Coronary artery (tissue), 2 donors: ENCODE results near the gene KCNH4.
"Not testable (repeated sequence)": the region's sequence is repeated elsewhere in the genome, so short reads cannot be mapped to it uniquely, and the experiment has no call there.

ENCODE experiments used
- DNase-seq: peaks from one replicate; pipeline ENCODE4 v3.0.0-alpha.2; 2017; ENCODE audit warnings: low spot score
- H3K27ac ChIP-seq, 2 donors: fragments of 200-600 bp; sonication (generic); one replicate each; pipeline ENCODE4 v1.5.1; 2016 to 2019
- H3K4me3 ChIP-seq: fragments of 200-600 bp; sonication (generic); 2 replicates; pipeline ENCODE4 v1.5.1; 2016; ENCODE audit warnings: mild to moderate bottlenecking, moderate library complexity
- TF ChIP-seq, protein P1 (sequence below): fragments of 200-600 bp; sonication (generic); IDR thresholded peaks from one replicate; pipeline ENCODE4 v1.5.1; 2019; ENCODE audit warnings: antibody characterized with exemption

KCNH4 gene

GRCh38 chr17:42214156-42214555 lies 33.2 kb upstream of the KCNH4 start:
- no peak for DNase-seq
- TF ChIP-seq, protein P1, sequence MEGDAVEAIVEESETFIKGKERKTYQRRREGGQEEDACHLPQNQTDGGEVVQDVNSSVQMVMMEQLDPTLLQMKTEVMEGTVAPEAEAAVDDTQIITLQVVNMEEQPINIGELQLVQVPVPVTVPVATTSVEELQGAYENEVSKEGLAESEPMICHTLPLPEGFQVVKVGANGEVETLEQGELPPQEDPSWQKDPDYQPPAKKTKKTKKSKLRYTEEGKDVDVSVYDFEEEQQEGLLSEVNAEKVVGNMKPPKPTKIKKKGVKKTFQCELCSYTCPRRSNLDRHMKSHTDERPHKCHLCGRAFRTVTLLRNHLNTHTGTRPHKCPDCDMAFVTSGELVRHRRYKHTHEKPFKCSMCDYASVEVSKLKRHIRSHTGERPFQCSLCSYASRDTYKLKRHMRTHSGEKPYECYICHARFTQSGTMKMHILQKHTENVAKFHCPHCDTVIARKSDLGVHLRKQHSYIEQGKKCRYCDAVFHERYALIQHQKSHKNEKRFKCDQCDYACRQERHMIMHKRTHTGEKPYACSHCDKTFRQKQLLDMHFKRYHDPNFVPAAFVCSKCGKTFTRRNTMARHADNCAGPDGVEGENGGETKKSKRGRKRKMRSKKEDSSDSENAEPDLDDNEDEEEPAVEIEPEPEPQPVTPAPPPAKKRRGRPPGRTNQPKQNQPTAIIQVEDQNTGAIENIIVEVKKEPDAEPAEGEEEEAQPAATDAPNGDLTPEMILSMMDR, result no peak
- Histone ChIP-seq H3K27ac (no peak overlapping the region), H3K4me3 (no peak overlapping the region)

DNA sequence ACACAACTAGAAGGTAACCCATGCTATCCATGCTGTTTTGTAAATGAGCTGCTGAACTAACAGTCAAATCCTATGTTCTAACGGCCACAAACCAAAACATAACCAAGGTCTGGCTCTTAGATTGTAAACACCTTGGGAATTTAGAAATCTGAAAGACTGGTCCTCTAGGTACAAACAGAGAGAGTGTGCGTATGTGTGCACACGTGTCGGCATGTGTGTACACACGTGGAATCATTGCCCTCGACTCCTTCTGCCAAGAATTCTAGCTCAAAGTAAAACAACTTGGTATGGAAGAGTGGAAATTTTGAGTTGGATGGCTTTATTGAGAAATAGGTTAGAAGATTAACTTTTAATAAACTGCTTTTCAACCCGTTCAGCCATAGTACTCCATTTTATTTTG lies 31.4 kb upstream of the KCNH4 start:
- H3K27ac ChIP-seq, result no peak overlapping the region
- no peak overlapping the region for H3K4me3 ChIP-seq
- TF ChIP-seq, protein P1, result no peak
- DNase-seq, result no peak

- not testable (repeated sequence) for DNase-seq, H3K4me3 ChIP-seq, H3K27ac ChIP-seq
These were observed 31.0 kb upstream of the KCNH4 start for GRCh38 chr17:42211921-42212341.

DNA sequence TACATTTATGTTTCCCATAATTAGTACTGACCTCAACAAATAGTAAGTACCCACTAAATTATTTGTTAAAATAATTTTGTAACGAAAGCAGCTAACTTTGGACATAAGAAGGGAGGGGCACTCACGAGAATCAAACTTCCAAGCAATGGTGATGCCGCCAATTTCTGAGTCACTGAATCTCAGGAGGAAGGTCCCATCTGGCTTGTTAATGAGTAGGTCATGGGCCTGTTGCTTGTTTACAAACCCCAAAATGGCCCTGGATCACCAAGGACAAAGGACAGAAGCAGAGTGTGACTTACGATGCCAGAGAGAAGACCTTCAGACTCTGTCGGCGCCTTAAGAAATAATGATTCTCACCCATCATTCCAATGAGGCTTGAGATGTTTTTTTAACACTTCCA lies 29.1 kb upstream of the KCNH4 start:
- no peak overlapping the region for H3K27ac ChIP-seq
- no peak overlapping the region for H3K4me3 ChIP-seq
- no peak for DNase-seq
- TF ChIP-seq, protein P1, result no peak

GRCh38 chr17:42206153-42206612 lies 25.2 kb upstream of the KCNH4 start:
- not testable (repeated sequence) for H3K27ac ChIP-seq, DNase-seq

DNA sequence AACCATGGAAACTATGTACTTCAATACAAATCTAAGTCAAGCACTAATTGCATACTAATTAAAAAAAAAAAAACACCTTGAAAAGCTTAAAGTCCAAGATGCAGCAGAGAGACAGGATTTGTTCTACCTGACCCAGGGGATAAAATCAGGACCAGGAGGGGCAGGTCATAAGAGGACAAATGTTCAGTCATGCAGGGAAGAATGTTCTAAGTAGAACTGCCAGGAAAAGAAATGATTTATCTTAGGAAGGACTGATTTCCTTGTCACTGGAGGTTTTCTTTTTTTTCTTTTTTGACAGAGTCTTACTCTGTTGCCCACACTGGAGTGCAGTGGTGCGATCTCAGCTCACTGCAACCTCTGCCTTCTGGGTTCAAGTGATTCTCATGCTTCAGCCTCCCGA lies 22.4 kb upstream of the KCNH4 start:
- Histone ChIP-seq H3K4me3 (no peak overlapping the region), H3K27ac (no peak overlapping the region)
- no peak for DNase-seq
- TF ChIP-seq, protein P1, result no peak

More at GRCh38 chr17:42206153-42206612, 25.2 kb upstream of the KCNH4 start:
- H3K4me3 ChIP-seq, result not testable (repeated sequence)

GRCh38 chr17:42202696-42203095 lies 21.8 kb upstream of the KCNH4 start:
- Histone ChIP-seq H3K27ac (no peak overlapping the region), H3K4me3 (no peak overlapping the region)
- TF ChIP-seq, protein P1, result no peak
- DNase-seq, result no peak

DNA sequence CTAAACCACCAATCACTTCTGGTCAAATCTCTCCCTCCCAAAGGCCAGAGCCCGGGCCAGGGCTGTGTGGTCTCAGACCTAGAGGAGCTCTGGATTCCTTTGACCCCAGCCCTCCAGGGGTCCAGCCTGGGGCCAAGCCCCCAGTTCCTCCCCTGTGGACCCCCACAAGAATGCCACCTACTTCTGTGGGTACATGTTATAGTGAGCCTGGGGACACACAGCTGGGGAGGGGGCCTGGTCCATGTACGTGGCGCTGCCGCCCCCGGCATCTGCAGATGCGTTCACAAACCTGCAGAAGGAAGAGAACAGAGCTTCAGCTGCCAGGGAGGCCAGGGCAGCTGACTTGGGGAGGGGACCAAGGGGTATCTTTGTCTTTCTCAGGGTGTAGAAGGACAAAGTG lies 21.2 kb upstream of the KCNH4 start:
- H3K27ac ChIP-seq, result no peak overlapping the region
- no peak for DNase-seq
- TF ChIP-seq, protein P1, result no peak
- H3K4me3 ChIP-seq, result no peak overlapping the region
